ENCODE measurements around the gene EWSR1.

DNA sequence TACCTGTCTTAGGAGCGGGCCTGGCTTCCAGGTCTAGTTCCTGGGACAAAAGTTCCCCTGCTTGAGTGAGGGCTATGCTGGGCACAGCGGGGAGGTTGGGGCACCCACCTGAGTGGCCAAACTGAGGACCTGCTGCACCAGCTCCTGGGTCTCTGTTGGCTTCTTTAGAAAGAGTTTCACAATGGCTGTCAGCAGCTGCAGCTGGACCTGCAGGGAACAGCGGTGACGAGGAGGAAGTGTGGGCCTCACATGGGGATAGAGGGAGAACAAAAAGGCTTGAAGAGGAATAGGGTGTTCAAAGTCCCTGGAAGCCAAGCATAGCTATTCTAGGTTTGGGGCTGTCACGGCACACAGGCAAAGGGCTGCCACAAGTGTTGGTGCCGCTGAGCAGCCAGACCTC, 74.1 kb downstream of the EWSR1 start:
- TF ChIP-seq CEBPB (IDR thresholded peaks at IDR 0.05), result no peak
- TF ChIP-seq, protein P1, sequence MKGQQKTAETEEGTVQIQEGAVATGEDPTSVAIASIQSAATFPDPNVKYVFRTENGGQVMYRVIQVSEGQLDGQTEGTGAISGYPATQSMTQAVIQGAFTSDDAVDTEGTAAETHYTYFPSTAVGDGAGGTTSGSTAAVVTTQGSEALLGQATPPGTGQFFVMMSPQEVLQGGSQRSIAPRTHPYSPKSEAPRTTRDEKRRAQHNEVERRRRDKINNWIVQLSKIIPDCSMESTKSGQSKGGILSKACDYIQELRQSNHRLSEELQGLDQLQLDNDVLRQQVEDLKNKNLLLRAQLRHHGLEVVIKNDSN (IDR thresholded peaks at IDR 0.05), result no peak
- no peak for TF ChIP-seq EGR1 (IDR thresholded peaks at IDR 0.05)
- no peak for TF ChIP-seq NFIC (IDR thresholded peaks at IDR 0.05)
- no peak for TF ChIP-seq RAD21 (IDR thresholded peaks at IDR 0.05; ENCODE audit: low read depth)
- TF ChIP-seq TCF12 (IDR thresholded peaks at IDR 0.05; ENCODE audit: low read depth), result no peak
